Keratinocyte (primary cell): ENCODE measurements around the gene FGD2.

Source experiments
- CTCF ChIP-seq, 3 experiments: IDR thresholded peaks in 1 of 3; conservative IDR thresholded peaks in 1 of 3; optimal IDR thresholded peaks in 1 of 3; 2 replicates in 2 of 3; 3 replicates in 1 of 3; pipeline versions ENCODE3 to v1.5.1; 2011; ENCODE audit warnings: low read length in 3 of 3, mild to moderate bottlenecking in 3 of 3, moderate library complexity in 2 of 3, control low read depth in 1 of 3, inconsistent platforms in 1 of 3; ENCODE audit not compliant: insufficient read depth in 2 of 3; ENCODE audit errors: extremely low read depth in 1 of 3
- EZH2 ChIP-seq: IDR thresholded peaks from one replicate; pipeline ENCODE4 v1.6.1; 2012; ENCODE audit warnings: inconsistent platforms, mild to moderate bottlenecking, low read length, moderate library complexity

GRCh38 chr6:37013516-37014491 lies 8.3 kb downstream of the FGD2 start:
- TF ChIP-seq CTCF (optimal IDR thresholded peaks at IDR 0.05 in 1 of 3, IDR thresholded peaks at IDR 0.05 in 1 of 3, conservative IDR thresholded peaks at IDR 0.05 in 1 of 3; ENCODE audit: extremely low read depth in 1 of 3, insufficient read depth in 2 of 3, low read length in 3 of 3) (no peak), EZH2 (no peak)
